H9 (cell line): ENCODE measurements around the gene TMEM235. TPM values are rescaled to one million over a fixed set of nuclear protein-coding genes. Genes with fewer than 3 reads are reported as not detected.

Experiments used
- DNase-seq: peaks from one replicate; pipeline ENCODE4 v3.0.0-alpha.2; 2017
- H2AFZ ChIP-seq: one replicate; pipeline ENCODE4 v1.6.1; 2013; ENCODE audit warnings: mild to moderate bottlenecking, low read length, control low read depth, moderate library complexity
- H2AK5ac ChIP-seq: 2 replicates; pipeline ENCODE4 v1.6.1; 2013; ENCODE audit warnings: low read length, control low read depth, mixed read lengths; ENCODE audit not compliant: insufficient read length
- H2BK120ac ChIP-seq: one replicate; pipeline ENCODE4 v1.6.1; 2013; ENCODE audit warnings: low read depth, mild to moderate bottlenecking, low read length, control low read depth, inconsistent platforms; ENCODE audit not compliant: poor library complexity, severe bottlenecking
- H2BK12ac ChIP-seq: 2 replicates; pipeline ENCODE4 v1.6.1; 2013; ENCODE audit warnings: low read length, control low read depth, mixed read lengths, low read depth; ENCODE audit not compliant: insufficient read length
- H2BK15ac ChIP-seq: 2 replicates; pipeline ENCODE4 v1.6.1; 2013; ENCODE audit warnings: low read depth, low read length, control low read depth
- H2BK20ac ChIP-seq: one replicate; pipeline ENCODE4 v1.6.1; 2013; ENCODE audit warnings: low read depth, mild to moderate bottlenecking, low read length, control low read depth, inconsistent platforms; ENCODE audit not compliant: poor library complexity, severe bottlenecking
- H2BK5ac ChIP-seq: 2 replicates; pipeline ENCODE4 v1.6.1; 2013; ENCODE audit warnings: low read length, control low read depth, mixed read lengths; ENCODE audit not compliant: insufficient read length
- H3K14ac ChIP-seq: 2 replicates; pipeline ENCODE4 v1.6.1; 2013; ENCODE audit warnings: low read length, control low read depth; ENCODE audit not compliant: insufficient read depth
- H3K18ac ChIP-seq: 2 replicates; pipeline ENCODE4 v1.6.1; 2013; ENCODE audit warnings: low read depth, mild to moderate bottlenecking, mixed read lengths, low read length, control low read depth; ENCODE audit not compliant: insufficient read length
- H3K23ac ChIP-seq: 2 replicates; pipeline ENCODE4 v1.6.1; 2013; ENCODE audit warnings: low read length, control low read depth, mixed read lengths, low read depth; ENCODE audit not compliant: insufficient read length
- H3K23me2 ChIP-seq: 2 replicates; pipeline ENCODE4 v1.6.1; 2013; ENCODE audit warnings: low read depth, mild to moderate bottlenecking, mixed read lengths, low read length, control low read depth; ENCODE audit not compliant: insufficient read length, poor library complexity, severe bottlenecking
- H3K27ac ChIP-seq: 2 replicates; pipeline ENCODE4 v1.5.1; 2013; ENCODE audit warnings: low read length, control low read depth, mixed read lengths, low read depth; ENCODE audit not compliant: insufficient read length
- H3K27me3 ChIP-seq: 2 replicates; pipeline ENCODE4 v1.6.1; 2013; ENCODE audit warnings: low read length, control low read depth, inconsistent platforms; ENCODE audit not compliant: insufficient read depth
- H3K4ac ChIP-seq: 2 replicates; pipeline ENCODE4 v1.6.1; 2013; ENCODE audit warnings: low read depth, mild to moderate bottlenecking, control low read depth, inconsistent platforms, low read length, moderate library complexity
- H3K4me1 ChIP-seq: 2 replicates; pipeline ENCODE4 v1.6.1; 2013; ENCODE audit warnings: low read length, control low read depth, inconsistent platforms; ENCODE audit not compliant: insufficient read depth
- H3K4me2 ChIP-seq: 2 replicates; pipeline ENCODE4 v1.6.1; 2013; ENCODE audit warnings: low read length, control low read depth, mixed read lengths; ENCODE audit not compliant: insufficient read length, insufficient read depth
- H3K56ac ChIP-seq: 2 replicates; pipeline ENCODE4 v1.6.1; 2013; ENCODE audit warnings: low read depth, mild to moderate bottlenecking, mixed read lengths, low read length, control low read depth; ENCODE audit not compliant: insufficient read length
- H3K79me1 ChIP-seq: 2 replicates; pipeline ENCODE4 v1.6.1; 2013; ENCODE audit warnings: low read depth, mild to moderate bottlenecking, moderate library complexity, low read length, control low read depth, inconsistent platforms; ENCODE audit not compliant: insufficient read depth, poor library complexity, severe bottlenecking
- H3K79me2 ChIP-seq: 2 replicates; pipeline ENCODE4 v1.6.1; 2013; ENCODE audit warnings: low read length, control low read depth, inconsistent platforms; ENCODE audit not compliant: insufficient read depth
- H3K9ac ChIP-seq: 2 replicates; pipeline ENCODE4 v1.6.1; 2013; ENCODE audit warnings: low read length, control low read depth, mixed read lengths; ENCODE audit not compliant: insufficient read length; ENCODE audit errors: extremely low read depth
- H3K9me3 ChIP-seq: one replicate; pipeline ENCODE4 v1.6.1; 2013; ENCODE audit warnings: low read depth, low read length, inconsistent platforms; ENCODE audit not compliant: control insufficient read depth
- H3T11ph ChIP-seq: one replicate; pipeline ENCODE4 v1.6.1; 2013; ENCODE audit warnings: mild to moderate bottlenecking, low read length, control low read depth, inconsistent platforms
- H4K20me1 ChIP-seq: one replicate; pipeline ENCODE4 v1.6.1; 2013; ENCODE audit not compliant: control insufficient read depth, insufficient read length, insufficient read depth
- H4K5ac ChIP-seq: 2 replicates; pipeline ENCODE4 v1.6.1; 2013; ENCODE audit warnings: low read depth, mild to moderate bottlenecking, mixed read lengths, low read length, control low read depth; ENCODE audit not compliant: insufficient read length
- H4K8ac ChIP-seq: replicated peaks from 2 replicates; pipeline ENCODE4 v1.6.1; 2013; ENCODE audit warnings: low read length, control low read depth, mixed read lengths, low read depth; ENCODE audit not compliant: insufficient read length
- H4K91ac ChIP-seq: 2 replicates; pipeline ENCODE4 v1.6.1; 2013; ENCODE audit warnings: low read depth, mild to moderate bottlenecking, moderate library complexity, mixed read lengths, low read length, control low read depth; ENCODE audit not compliant: insufficient read length
- H3K27ac Mint-ChIP-seq, 3 experiments: 2 replicates in 2 of 3; 3 replicates in 1 of 3; pipeline ENCODE4 v1.8.0; 2020 to 2021; ENCODE audit warnings: mixed read lengths in 3 of 3, mild to moderate bottlenecking in 1 of 3, moderate library complexity in 1 of 3
- H3K27me3 Mint-ChIP-seq: 2 replicates; pipeline ENCODE4 v1.8.0; 2021; ENCODE audit warnings: low read depth, mild to moderate bottlenecking, moderate library complexity, mixed read lengths
- H3K36me3 Mint-ChIP-seq, 3 experiments: 2 replicates in 2 of 3; 3 replicates in 1 of 3; pipeline ENCODE4 v1.8.0; 2020 to 2021; ENCODE audit warnings: low read depth in 3 of 3, mixed read lengths in 3 of 3; ENCODE audit not compliant: insufficient read depth in 1 of 3
- H3K4me1 Mint-ChIP-seq, 2 experiments: 2 replicates each; pipeline ENCODE4 v1.8.0; 2020; ENCODE audit warnings: mixed read lengths in 2 of 2
- H3K4me3 Mint-ChIP-seq, 2 experiments: 2 replicates in 1 of 2; 3 replicates in 1 of 2; pipeline ENCODE4 v1.8.0; 2020 to 2021; ENCODE audit warnings: mild to moderate bottlenecking in 2 of 2, mixed read lengths in 2 of 2, moderate library complexity in 1 of 2
- H3K9me3 Mint-ChIP-seq, 2 experiments: 2 replicates in 1 of 2; 3 replicates in 1 of 2; pipeline ENCODE4 v1.8.0; 2020; ENCODE audit warnings: mild to moderate bottlenecking in 2 of 2, mixed read lengths in 2 of 2, moderate library complexity in 1 of 2
- WGBS: extraction: QIAGEN DNeasy Blood & Tissue Kit; methylation state at CpG from one replicate; pipeline ENCODE4 v1.1.7; 2013; ENCODE audit warnings: missing lambda C conversion rate, low lambda C conversion rate, mixed read lengths; ENCODE audit not compliant: insufficient read length; ENCODE audit errors: extremely low coverage; 5-methylcytosine and 5-hydroxymethylcytosine counted together
- total RNA-seq: library from RNA; stranded (reverse); gene quantifications from 2 replicates; pipeline ENCODE4 v1.2.1, GENCODE V29; 2021
- TF ChIP-seq, protein P1 (sequence below): fragments of 200-600 bp; sonication (generic); conservative IDR thresholded peaks from 3 replicates; pipeline ENCODE4 v1.8.0; 2021; ENCODE audit warnings: antibody characterized with exemption, mild to moderate bottlenecking

TMEM235 gene
- total RNA-seq, 1 experiment from 2014 or later, result 0.28 TPM

DNA sequence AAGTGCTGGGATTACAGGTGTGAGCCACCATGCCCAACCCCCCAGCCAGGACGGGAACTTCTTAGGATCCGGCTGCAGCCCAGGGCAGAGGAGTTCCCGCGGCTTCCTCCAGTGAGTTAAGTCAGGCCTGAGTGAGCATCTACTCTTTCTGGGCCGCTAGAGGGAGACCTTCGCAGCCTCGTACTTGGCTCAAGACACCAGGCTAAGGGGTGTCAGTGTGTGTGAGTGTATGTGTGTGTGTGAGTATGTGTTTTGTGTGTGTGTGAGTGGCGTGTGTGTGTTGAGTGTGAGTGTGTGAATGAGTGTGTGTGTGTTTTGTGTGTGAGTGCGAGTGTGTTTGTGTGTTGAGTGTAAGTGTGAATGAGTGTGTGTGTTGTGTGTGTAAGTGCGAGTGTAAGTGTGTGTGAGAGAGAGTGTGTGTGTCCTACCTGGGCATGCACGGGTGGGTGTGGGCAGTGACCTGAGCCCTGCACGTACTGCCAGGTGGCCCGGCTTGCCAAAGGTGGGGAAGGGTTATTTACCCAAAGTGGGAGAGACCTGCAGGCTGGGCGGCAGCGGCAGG, 58.5 kb downstream of the TMEM235 start:
- H3T11ph ChIP-seq, result no peak overlapping the region
- H3K79me1 ChIP-seq, result no peaks in the 10 kb centered on the region
- H3K27ac ChIP-seq, result no peak overlapping the region
- H4K20me1 ChIP-seq, result no peaks in the 10 kb centered on the region
- no peak overlapping the region for H2BK12ac ChIP-seq
- H3K4me2 ChIP-seq, result no peak overlapping the region
- no peak overlapping the region for H4K91ac ChIP-seq
- no peak overlapping the region for H2BK5ac ChIP-seq
- Mint-ChIP-seq H3K27me3 (peaks cover 2% of the 10 kb centered on the region), H3K9me3 (no peaks in the 10 kb centered on the region), H3K4me1 (peaks cover 2 to 3% of the 10 kb centered on the region in 2 experiments; a peak in 3 of 4 replicates), H3K36me3 (no peaks in the 10 kb centered on the region), H3K4me3 (no peak overlapping the region), H3K27ac (no peak overlapping the region)
- no peak overlapping the region for H3K14ac ChIP-seq
- DNase-seq, result peak; percentile 91
- H3K56ac ChIP-seq, result no peak overlapping the region
- H2AK5ac ChIP-seq, result no peak overlapping the region
- H3K79me2 ChIP-seq, result no peaks in the 10 kb centered on the region
- H2AFZ ChIP-seq, result no peak overlapping the region
- H3K4ac ChIP-seq, result no peak overlapping the region
- no peak overlapping the region for H2BK20ac ChIP-seq
- H4K5ac ChIP-seq, result no peak overlapping the region
- no peaks in the 10 kb centered on the region for H3K27me3 ChIP-seq
- no peaks in the 10 kb centered on the region for H3K9me3 ChIP-seq
- no peak overlapping the region for H3K9ac ChIP-seq
- H2BK120ac ChIP-seq, result no peak overlapping the region
- TF ChIP-seq, protein P1, sequence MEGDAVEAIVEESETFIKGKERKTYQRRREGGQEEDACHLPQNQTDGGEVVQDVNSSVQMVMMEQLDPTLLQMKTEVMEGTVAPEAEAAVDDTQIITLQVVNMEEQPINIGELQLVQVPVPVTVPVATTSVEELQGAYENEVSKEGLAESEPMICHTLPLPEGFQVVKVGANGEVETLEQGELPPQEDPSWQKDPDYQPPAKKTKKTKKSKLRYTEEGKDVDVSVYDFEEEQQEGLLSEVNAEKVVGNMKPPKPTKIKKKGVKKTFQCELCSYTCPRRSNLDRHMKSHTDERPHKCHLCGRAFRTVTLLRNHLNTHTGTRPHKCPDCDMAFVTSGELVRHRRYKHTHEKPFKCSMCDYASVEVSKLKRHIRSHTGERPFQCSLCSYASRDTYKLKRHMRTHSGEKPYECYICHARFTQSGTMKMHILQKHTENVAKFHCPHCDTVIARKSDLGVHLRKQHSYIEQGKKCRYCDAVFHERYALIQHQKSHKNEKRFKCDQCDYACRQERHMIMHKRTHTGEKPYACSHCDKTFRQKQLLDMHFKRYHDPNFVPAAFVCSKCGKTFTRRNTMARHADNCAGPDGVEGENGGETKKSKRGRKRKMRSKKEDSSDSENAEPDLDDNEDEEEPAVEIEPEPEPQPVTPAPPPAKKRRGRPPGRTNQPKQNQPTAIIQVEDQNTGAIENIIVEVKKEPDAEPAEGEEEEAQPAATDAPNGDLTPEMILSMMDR, result peak; percentile 81
- H3K18ac ChIP-seq, result no peak overlapping the region
- no peaks in the 10 kb centered on the region for H3K4me1 ChIP-seq
- no peak overlapping the region for H3K23ac ChIP-seq
- no peak overlapping the region for H2BK15ac ChIP-seq
- WGBS, result 100% methylated on average over 3 of the region's 15 CpGs
- H3K23me2 ChIP-seq, result no peaks in the 10 kb centered on the region
- no peak overlapping the region for H4K8ac ChIP-seq

Other genes starting within 250 kb of the TMEM235 start
- gene TMC6, start 102.9 kb upstream of the TMEM235 start, total RNA-seq, result 85.7 and 86.8 TPM in 2 replicates
- 1.0 and 1.9 TPM in 2 replicates for gene TMC8, start 100.9 kb upstream of the TMEM235 start, total RNA-seq
- not detected in 2 replicates for gene C17orf99, start 85.2 kb upstream of the TMEM235 start, total RNA-seq
- gene SYNGR2, start 63.0 kb upstream of the TMEM235 start, total RNA-seq, result 41.0 and 43.9 TPM in 2 replicates
- gene TK1, start 44.6 kb upstream of the TMEM235 start, total RNA-seq, result 95.8 and 98.7 TPM in 2 replicates
- 54.7 and 64.1 TPM in 2 replicates for gene AFMID, start 44.3 kb upstream of the TMEM235 start, total RNA-seq
- gene BIRC5, start 17.4 kb upstream of the TMEM235 start, total RNA-seq, result 97.8 and 104 TPM in 2 replicates
- 9.5 and 9.6 TPM in 2 replicates for gene SOCS3, start 128.4 kb downstream of the TMEM235 start, total RNA-seq
- gene PGS1, start 147.0 kb downstream of the TMEM235 start, total RNA-seq, result 41.8 and 45.7 TPM in 2 replicates